ENCODE data around the gene PRDM11.

Gene PRDM11

GRCh38 chr11:45157247-45158209 lies 11.1 kb downstream of the PRDM11 start:
- TF ChIP-seq, protein P1, sequence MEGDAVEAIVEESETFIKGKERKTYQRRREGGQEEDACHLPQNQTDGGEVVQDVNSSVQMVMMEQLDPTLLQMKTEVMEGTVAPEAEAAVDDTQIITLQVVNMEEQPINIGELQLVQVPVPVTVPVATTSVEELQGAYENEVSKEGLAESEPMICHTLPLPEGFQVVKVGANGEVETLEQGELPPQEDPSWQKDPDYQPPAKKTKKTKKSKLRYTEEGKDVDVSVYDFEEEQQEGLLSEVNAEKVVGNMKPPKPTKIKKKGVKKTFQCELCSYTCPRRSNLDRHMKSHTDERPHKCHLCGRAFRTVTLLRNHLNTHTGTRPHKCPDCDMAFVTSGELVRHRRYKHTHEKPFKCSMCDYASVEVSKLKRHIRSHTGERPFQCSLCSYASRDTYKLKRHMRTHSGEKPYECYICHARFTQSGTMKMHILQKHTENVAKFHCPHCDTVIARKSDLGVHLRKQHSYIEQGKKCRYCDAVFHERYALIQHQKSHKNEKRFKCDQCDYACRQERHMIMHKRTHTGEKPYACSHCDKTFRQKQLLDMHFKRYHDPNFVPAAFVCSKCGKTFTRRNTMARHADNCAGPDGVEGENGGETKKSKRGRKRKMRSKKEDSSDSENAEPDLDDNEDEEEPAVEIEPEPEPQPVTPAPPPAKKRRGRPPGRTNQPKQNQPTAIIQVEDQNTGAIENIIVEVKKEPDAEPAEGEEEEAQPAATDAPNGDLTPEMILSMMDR (IDR thresholded peaks at IDR 0.05; ENCODE audit: borderline replicate concordance, control extremely low read depth, extremely low read depth, insufficient read depth, missing control alignments) = no peak
- DNase-seq (ENCODE audit: low spot score) = no peak
- in situ Hi-C loops (cut with MboI; ENCODE audit: low sequenced_read_pairs, unreplicated experiment) = no loop called here

- TF ChIP-seq, protein P1 (IDR thresholded peaks at IDR 0.05; ENCODE audit: borderline replicate concordance, control extremely low read depth, extremely low read depth, insufficient read depth, missing control alignments) = no peak
- no peak for DNase-seq (ENCODE audit: low spot score)
- in situ Hi-C loops (cut with MboI; ENCODE audit: low sequenced_read_pairs, unreplicated experiment) = no loop called here
Measured at GRCh38 chr11:45158210-45158731, 11.8 kb downstream of the PRDM11 start.

DNA sequence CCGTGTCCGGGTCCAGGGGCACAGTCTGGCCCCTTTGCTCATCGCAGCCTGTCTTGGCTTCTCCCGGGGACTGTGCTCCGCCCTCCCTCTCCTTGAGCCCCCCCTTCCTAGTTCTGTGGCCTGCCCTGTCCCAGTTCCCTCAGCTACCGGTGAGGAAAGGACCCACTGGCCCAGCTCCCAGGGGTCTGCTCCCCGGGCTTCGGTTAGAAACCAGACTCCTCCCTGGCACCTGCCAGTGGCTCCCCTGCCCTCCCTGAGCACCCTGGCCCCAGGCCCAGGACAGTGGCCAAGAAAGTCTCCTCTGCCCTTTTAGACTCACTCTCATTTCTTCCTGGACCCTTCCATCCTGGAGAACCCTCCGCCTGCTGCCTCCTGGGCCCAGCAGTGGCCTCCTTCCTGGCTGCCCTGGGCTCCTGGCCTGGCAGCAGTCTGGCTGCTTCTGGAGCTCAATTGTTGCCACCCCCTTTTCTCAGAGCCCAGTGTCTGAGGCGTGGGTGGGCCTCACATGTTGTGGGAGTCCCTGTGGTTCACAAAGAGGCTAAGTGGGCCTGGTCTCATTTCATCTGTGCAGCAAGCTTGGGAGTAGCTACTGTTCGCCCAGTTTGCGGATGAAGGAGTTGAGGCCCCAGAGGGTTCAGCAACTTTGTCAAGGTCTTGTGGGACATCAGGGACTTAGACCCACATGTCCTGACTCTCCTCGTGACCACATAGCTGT lies 12.6 kb downstream of the PRDM11 start:
- in situ Hi-C loops (cut with MboI; ENCODE audit: low sequenced_read_pairs, unreplicated experiment) = no loop called here
- DNase-seq (ENCODE audit: low spot score) = no peak
- TF ChIP-seq, protein P1 (IDR thresholded peaks at IDR 0.05; ENCODE audit: borderline replicate concordance, control extremely low read depth, extremely low read depth, insufficient read depth, missing control alignments) = no peak

GRCh38 chr11:45159781-45160365 lies 13.4 kb downstream of the PRDM11 start:
- in situ Hi-C loops (cut with MboI; ENCODE audit: low sequenced_read_pairs, unreplicated experiment) = no loop called here
- DNase-seq (ENCODE audit: low spot score) = no peak
- TF ChIP-seq, protein P1 (IDR thresholded peaks at IDR 0.05; ENCODE audit: borderline replicate concordance, control extremely low read depth, extremely low read depth, insufficient read depth, missing control alignments) = no peak

DNA sequence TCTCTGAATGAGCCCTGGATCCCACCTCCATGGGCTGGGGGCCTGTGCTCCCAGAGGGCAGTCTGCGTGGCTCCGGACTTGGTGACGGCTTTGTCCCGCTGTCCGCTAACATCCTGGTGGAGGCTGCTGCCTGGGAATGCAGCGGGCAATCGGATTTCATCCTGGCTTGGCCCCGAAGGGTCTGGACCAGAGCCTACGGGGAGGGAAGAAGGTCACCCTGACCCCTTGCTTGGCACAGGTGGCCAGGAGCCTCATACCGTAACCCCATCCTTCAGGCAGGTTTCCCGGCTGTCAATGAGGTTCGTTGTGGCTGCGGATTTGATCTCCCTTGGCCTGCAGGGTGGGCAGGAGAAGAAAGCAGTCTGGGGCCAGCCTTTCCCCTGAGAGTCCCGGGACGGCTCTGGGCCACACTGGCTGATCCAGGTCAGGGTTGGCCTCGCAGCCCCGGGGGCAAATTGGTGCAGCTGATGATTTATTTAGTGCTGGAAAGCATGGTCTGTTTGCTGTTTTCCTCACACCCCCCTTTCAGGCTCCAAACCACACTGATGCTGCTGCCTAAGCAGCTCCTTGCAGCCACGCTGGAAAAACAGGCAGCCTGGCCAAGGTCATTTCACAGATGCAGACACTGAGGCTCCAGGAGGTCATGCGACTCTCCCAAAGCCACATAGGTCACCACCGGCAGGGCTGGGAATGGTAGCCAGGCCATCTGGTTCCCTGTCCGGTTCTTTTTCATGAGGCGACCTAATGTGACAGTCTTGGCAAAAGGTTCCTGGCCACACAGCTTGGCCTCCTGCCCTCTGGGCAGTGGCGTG lies 15.0 kb downstream of the PRDM11 start:
- no peak for DNase-seq (ENCODE audit: low spot score)
- in situ Hi-C loops (cut with MboI; ENCODE audit: low sequenced_read_pairs, unreplicated experiment) = no loop called here
- TF ChIP-seq, protein P1 (IDR thresholded peaks at IDR 0.05; ENCODE audit: borderline replicate concordance, control extremely low read depth, extremely low read depth, insufficient read depth, missing control alignments) = no peak

- in situ Hi-C loops (cut with MboI; ENCODE audit: low sequenced_read_pairs, unreplicated experiment) = no loop called here
- TF ChIP-seq, protein P1 (IDR thresholded peaks at IDR 0.05; ENCODE audit: borderline replicate concordance, control extremely low read depth, extremely low read depth, insufficient read depth, missing control alignments) = no peak
- no peak for DNase-seq (ENCODE audit: low spot score)
Measured at GRCh38 chr11:45162064-45162375, 15.6 kb downstream of the PRDM11 start.
